Smooth muscle cell of the brain vasculature (primary cell): Measurements from ENCODE around the gene TBCD.

Source experiments
- DNase-seq: peaks from one replicate; pipeline ENCODE4 v3.0.0-alpha.2; 2012; ENCODE audit warnings: low read depth, low spot score

Gene TBCD

GRCh38 chr17:82810644-82811430, 59.0 kb downstream of the TBCD start:
- no peak for DNase-seq

- no peak for DNase-seq
Observed at GRCh38 chr17:82812058-82812457, 60.2 kb downstream of the TBCD start.

- no peak for DNase-seq
Observed at GRCh38 chr17:82812601-82813000, 60.7 kb downstream of the TBCD start.

DNA sequence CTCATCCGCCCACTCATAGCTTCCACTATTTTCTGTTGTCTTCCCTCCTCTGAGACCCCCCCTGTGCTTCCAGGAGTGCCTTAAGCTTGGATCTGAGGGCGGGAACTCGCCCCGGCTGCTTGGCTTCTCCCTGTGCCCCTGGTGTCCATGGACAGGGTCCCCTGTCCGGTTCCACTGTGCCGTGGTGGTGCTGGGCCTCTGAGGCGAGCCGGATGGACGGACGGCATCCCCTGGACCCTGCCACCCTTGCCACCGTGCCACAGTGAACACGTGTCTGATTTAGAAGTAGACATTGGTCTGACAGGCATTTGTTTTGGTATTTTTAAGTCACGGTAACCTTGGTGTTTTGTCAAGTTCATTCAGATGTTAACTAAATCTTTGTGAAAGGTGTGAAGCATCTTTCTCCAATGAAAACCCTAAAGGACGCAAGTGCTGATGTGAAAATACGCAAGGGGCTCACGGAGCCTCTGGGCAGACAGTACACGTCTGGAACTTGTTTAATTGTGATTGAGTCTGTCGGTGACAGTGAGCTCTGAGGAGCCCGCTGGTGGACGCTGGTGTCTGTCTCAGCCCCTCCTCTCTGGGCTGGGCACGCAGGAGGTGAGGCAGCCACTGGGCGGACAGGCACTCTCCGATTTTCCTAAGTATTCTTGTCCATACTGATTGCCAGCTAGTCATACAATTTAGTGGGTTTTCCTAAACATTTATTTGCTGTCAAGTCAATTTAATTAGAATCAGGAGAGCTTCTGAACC, 61.6 kb downstream of the TBCD start:
- DNase-seq: no peak

- no peak for DNase-seq
Observed at GRCh38 chr17:82814834-82815233, 63.0 kb downstream of the TBCD start.

GRCh38 chr17:82815354-82815753, 63.5 kb downstream of the TBCD start:
- DNase-seq: no peak

DNA sequence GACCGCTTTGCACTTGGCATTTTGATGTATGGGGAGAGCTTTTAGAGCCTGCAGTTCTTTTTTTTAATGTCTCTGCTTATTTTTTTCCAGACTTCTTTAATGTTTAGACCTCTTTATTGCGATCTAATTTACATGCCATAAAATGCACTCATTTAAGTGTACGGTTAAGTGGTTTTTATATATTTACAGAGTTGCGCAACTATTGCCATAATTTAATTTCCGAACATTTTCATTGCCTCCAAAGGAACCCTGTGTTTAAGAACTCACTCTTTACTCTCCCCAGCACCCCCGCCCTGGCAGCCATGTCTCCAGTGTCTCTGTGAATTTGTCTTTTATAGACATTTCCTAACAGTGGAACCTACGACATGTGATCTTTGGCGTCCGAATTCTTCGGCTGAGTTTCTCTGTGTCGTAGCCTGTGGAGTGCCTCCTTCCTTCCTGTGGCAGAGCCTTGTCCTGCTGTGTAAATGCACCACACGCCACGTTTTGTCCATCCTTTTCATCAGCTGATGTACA, 64.0 kb downstream of the TBCD start:
- DNase-seq: no peak

DNA sequence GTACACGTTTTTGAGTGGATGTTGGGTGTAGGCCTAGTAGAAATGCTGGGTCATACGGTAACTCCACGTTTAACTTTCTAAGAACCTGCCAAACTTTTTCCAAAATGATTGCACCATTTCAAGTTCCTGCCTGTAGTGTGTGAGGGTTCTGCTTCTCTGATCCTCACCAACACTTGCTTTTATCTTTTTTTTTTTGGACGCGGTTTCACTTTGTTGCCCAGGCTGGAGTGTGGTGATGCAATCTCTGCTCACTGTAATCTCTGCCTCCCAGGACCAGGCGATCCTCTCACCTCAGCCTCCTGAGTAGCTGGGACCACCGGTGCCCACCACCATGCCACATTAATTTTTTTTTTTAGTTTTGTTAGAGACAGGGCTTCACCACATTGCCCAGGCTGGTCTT, 64.5 kb downstream of the TBCD start:
- DNase-seq: no peak

DNA sequence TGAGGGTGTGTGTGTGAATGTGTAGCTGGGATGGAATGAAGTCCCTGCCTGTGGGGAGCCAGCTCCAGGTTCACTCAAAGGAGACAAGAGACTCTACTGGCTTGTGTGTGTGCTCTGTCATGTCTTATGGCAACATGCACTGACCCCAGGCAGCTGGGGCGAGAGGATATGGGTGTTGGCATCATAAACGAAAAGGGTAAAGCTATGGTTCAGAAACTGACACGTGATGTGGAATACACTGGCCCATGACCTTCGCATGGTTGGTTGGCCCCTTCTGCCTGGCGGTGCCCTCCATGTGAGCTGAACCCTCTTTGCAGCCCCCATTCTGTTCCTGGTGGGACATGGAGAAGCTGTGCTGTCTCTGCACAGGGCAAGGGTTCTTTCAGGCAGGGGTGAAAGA, 66.1 kb downstream of the TBCD start:
- DNase-seq: no peak

DNA sequence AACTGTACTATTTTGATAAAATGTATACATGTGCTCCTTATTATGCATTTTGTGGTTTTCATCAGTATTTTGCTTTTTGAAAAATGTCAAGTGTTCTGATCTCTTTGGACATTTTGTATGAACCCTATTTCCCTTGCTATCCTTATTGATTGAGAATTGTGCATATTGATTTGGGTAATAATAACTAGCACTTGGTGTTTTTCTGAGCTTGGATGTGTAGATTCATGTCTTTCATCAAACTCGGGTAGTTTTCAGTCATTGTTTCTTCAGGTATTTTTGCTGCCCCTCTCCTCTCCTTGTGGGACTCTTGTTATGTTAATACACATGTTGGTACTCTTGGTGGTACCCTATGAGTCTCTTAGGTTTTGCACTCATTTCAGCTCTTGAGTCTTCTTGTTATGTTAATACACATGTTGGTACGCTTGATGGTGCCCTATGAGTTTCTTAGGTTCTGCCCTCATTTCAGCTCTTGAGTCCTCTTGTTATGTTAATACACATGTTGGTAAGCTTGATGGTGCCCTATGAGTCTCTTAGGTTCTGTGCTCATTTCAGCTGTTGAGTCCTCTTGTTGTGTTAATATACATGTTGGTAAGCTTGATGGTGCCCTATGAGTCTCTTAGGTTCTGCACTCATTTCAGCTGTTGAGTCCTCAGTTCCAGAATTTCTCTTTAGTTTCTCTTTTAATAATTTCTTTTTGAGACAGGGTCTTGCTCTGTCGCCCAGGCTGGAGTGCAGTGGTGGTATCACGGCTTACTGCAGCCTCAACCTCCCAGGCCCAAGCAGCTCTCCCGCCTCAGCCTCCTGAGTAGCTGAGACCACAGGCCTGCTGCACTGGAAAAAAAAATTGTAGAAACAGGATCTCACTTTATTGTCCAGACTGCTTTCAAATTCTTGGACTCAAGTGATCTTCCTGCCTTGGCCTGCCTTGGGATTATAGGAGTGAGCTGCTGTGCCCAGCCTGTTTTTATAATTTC, 68.7 kb downstream of the TBCD start:
- no peak for DNase-seq

DNA sequence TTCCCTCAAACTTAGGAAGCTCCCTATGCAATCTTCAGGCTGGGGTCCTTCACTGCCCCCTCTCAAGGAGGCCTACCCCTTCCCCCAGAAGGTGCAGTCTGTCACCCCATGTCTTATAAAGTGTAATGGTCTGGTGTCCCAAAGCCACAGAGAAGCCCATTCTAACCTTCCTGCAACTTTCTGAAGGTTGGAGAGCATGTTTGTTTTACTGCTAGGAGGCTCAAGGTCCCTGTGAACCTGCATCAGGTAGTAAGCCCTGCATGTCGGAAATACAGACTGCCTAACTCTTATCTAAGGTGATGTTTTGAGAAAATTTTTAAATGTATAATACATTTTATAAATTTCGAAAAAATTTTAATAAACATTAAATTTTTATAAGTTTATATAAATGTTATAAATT, 69.7 kb downstream of the TBCD start:
- no peak for DNase-seq

GRCh38 chr17:82822281-82822680, 70.4 kb downstream of the TBCD start:
- DNase-seq: no peak

DNA sequence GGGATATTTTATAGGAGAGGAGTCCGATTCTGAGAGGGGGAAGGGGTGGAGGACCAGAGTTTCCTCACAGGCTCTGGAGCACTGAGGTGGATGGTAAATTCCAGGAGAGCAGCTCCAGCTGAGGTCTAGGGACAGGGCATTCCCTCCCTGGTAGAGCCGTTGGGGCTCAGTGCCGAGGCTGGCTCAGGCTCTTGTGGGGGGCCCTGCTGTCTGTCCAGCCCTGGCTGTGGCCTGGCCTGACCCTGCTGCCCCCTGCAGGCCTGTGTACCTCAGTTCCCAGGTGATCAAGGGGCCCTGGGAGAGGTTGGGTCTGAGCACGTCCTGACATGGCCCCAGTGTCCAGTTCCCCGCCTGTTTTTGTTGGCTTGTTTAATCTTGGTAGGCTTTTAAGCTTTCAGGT, 71.1 kb downstream of the TBCD start:
- no peak for DNase-seq

- no peak for DNase-seq
Observed at GRCh38 chr17:82825540-82826124, 73.8 kb downstream of the TBCD start.

DNA sequence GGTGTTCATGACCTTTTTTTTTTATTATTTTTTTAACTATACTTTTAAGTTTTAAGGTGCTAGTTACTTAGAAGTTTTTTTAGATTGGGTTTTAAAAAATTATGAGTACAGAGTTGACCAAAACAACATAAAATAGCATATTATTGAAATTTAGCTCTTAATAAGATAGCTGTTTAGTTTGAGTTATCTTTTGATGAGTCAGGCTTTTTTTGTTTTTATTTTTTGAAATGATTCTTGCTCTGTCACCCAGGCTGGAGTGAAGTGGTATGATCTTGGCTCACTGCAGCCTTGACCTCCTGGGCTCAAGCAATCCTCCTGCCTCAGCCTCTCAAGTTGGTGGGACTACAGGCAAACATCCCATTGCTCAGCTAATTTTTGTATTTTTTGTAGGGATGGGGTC, 74.3 kb downstream of the TBCD start:
- DNase-seq: no peak

- DNase-seq: no peak
Observed at GRCh38 chr17:82826956-82827355, 75.1 kb downstream of the TBCD start.

GRCh38 chr17:82828875-82829487, 77.1 kb downstream of the TBCD start:
- DNase-seq: no peak

- DNase-seq: no peak
Observed at GRCh38 chr17:82830249-82830661, 78.4 kb downstream of the TBCD start.

DNA sequence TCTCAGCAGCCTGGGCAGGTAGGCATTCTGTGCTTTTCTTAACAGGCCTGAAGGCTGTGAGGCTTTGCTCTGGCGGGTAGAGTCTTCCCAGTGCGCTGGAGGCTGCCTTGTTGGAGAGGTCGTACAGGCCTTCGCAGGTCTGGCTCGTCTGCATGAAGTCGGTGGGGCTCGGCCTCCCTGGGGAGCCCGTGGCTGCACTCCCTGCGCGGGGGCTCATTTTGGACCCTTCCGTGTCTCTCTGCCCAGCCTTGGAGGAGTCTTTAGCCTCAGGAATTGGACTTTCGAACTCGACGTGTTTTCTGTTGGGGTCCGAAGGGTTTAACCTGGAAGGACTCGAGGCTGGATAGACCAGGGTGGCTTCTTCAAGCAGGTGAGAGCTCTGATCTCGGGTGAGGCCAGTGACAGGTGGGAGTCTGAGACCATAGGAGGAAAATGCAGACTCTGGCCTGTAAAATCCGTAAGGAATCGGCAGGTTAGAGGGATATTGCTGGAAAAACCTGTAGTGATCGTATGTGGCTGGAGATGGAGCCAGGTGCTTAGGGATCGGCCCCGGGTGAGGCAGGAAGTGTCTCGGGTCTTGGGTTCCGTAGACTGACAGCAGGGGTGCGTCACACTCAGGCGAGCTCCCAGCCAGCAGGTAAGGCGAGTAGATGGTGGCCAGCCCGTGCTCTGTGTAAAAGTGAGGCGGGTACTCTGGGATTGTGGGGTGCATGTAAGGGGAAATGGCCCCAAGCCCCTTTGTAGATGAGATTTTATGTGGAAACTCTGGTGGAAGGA, 79.4 kb downstream of the TBCD start:
- DNase-seq: no peak

DNA sequence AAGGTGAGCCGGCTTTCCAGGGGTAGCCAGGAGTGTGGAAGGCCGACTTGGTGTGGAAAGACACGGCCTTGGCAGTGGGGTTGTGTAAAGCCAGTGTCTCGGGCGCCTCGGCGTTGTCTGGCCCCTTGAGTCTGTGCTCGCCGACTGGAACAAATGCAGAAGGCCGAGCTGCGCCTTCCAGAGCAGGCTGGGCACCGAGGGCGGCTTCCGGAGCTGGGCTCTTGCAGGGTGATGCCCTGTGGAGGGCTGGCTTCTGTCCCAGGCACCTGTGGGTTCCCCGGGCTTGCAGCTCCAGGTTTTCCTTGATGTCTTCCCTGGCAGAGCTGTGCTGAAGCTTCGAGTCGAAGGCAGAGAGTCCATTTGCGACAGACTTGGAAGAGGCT, 79.9 kb downstream of the TBCD start:
- DNase-seq: no peak
